ENCODE data around the gene DLG2.

Gene DLG2

DNA sequence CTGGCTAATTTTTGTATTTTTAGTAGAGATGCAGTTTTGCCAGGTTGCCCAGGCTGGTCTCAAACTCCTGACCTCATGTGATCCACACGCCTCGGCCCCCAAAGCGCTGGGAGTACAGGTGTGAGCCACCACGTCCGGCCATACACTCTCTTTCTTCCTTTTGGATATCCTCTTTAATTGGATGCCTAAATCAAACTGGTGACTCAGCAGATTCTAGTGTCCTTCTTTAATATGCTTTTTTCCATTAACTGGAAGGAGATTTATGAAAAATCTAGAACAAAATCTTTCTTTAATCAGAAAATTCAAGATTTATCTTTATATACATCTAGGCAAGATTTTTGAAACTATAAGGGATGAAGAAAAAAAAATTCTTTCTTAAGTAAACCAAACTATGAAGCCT is 1371.7 kb downstream of the DLG2 start:
- DNase-seq (ENCODE audit: low read depth), result no peak

DNA sequence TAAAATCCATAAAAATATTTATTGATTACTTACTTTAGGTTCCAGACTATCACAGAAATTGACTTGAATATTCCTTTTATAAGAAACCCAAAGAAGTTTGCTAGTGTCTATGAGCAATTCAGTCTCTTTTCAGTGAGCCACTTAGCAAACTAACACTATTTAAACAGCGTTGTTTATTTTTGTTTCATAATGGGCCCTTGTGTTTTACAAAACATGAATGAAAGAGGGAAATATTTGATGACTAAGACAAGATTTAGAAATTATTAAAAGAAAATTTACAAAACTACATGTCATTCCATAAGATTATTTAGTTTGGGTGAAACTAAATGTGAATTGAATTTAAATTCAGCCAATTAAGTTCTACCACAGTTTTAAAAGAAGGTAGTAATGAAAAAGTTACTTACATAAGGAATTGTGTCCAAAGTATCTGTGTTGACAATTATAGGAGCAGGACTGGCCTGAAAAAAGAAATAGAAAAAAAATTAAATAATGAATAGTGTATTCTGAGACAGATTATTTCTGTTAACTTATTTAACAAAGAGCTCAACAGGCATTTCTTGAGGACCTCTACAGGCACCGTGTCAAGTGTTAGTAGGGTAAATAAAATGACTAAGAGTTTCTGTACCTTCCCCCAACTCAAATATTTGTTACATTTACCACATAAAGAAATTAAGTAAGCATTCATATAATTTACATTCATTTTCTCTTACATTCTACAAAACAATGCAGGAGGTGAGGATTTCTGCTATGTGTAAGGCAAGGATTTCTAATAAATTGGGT is 1376.1 kb downstream of the DLG2 start:
- DNase-seq (ENCODE audit: low read depth), result no peak

DNA sequence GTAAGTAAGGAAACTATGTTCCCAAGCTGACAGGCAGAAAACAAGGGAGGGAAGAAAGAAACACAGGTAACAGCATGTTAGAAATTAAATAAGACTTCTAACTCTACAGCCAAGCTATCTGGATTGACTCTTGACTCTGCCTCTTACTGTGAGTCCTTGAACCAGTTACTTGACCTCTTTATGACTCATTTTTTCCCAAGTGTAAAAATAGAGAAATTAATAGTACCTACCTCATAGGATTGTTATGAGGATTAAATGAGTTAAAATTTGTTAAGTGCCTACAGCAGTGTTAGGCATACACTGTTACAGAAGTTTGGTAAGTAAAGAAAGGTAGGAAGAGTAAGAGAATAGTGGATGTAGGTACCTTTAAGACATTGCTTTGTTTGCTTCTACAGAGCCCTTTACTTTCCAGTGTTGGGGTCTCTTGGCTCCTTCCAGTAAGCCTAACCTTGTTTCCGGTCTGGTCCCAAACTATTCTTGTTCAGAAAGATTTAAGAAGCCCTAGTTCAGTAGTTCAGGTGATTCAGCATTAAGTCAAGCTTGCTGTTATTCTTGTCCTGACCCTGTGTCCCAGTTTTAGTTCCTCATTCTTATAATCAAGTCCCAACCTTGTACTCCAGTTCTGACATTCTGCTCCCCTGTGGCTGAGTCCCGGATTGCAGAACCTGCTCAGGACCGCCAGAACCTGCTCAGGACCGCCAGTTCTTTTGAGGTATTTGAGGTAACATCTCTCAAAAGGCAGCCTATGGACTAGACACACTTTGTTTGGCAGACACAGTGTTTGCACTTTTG is 1377.6 kb downstream of the DLG2 start:
- no peak for DNase-seq (ENCODE audit: low read depth)

DNA sequence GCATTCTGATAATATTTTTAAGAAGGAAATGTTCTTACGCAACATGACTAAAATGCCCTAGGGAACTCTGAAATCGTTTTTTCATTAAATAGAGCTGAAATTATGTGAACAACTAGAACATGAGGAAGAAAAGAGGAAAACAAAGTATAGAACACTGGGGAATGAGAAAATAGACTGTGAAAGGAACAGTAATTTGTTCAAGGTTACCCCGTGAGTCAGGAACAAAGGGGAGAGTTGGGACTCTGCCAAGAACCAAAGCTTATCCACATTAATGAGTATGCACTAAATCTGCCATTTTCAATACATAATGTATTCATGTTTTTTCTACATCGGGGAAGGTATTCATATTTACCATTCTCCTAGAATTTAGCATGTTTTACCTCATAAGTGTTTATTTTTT is 1379.2 kb downstream of the DLG2 start:
- DNase-seq (ENCODE audit: low read depth), result no peak

DNA sequence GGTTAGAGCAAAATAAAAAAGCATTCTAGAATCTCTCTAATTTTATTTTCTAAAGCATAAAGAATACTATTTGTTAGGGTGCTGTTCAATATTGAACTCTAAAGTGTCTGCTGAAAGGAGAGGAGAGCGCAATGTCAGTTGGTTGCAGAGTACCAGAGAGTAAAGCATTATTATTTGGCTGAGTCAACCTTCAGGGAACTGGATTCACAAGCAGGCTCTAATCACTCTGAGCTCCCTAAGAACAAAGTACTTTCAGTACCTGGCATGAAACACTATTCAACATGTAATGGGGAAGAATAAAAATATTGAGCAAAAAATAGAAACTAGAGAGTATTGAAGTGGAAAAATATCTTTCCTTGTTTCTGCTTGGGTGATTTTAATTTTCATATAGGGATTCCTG is 1380.0 kb downstream of the DLG2 start:
- no peak for DNase-seq (ENCODE audit: low read depth)

DNA sequence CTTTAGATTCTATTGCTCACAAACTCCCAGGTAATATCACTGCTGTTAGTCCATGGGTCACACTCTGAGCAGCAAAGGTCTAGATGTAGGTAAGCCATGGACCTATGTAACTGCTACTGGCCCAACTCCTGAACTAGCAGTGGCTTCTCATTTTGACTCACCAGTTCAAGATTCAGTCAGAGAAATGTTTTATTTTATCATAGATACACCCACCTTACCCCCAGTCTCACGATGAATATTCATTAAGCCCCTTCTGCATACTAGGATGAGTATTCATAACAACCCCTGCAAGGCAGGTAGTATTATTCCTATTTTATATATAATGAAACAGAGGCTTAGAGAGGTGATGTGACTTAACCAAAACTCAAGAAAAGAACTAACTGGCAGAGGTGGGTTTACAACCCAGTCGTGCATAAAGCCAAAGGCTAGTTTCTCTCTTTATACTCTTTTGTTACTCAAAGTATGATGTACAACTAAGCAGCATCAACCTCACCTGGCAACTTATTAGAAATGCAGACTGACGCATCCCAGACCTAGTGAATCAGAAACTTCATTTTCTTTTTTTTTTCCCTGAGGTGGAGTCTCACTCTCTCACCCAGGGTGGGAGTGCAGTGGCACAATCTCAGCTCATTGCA is 1383.4 kb downstream of the DLG2 start:
- no peak for DNase-seq (ENCODE audit: low read depth)

DNA sequence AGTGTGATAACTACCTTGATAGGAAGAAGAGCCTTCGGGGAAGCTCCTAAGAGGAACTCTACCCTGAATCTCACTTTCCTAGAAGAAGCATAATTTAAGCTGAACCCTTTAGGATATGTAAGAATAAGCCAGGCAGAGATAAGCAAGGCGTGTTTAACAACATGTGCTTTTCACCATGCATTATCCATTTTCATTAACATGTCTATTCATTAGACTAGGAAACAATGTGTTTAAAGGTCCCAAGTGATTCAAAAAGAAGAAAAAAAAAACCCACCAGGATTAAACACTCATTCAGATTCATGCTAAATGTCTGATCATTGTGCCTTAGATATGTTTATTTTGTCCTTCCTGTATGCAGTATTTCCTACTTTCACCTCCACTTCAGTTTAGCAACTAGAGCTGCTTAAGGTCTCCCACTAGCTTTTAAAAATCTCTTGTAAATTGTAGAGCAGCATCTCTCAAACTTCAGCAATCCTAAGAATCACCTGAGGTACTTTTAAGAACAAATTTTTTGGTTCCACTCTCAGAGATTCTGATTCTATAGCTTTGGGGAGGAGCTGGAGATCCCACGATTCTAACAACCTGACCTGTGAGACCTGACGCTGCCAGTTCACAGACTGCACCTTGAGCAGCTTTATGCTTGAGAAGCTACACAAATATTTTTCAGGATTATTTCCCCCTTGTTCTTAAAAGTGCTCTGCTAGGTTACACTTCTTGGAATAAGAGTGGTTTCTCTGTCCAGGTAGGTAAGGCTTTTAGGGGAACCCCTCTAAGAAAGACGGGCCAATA is 1385.6 kb downstream of the DLG2 start:
- no peak for DNase-seq (ENCODE audit: low read depth)

DNA sequence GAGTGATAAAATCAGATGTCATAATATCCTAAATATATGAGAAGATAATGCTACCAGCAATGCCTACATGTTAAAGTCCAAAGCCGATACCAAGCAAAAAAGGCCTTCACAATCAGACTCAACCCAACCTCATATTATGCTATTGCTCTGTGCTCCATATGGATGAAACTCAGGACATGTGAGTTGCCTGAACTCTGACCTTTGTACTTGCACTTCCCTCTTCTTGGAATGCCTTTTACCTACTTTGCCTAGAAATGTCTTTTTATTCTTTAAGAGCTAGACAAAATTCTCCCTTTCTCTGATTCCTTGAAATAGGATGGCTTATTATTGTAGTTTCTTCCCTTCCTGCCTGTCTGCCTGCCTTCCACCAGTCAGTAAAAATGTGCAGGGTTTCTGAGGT is 1386.3 kb downstream of the DLG2 start:
- no peak for DNase-seq (ENCODE audit: low read depth)

DNA sequence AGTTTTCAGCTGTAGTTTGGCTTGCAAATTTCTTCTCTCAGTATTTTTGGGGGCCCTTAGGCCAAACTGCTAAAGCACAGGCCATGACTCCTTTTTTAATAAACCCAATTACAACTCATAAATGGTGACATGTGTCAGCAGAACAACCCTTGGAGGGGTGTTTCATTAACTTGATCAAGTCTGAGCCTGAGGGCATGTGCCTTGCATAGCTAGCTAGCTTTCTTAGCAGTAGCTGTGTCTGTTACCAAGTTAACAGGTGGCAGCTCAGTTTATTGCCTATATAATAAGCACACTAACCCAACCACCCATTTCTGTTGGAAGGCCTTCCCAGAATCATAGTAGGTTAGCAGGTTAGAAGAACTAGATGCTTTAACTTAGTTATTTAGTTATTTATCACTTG is 1390.7 kb downstream of the DLG2 start:
- DNase-seq (ENCODE audit: low read depth), result no peak

DNA sequence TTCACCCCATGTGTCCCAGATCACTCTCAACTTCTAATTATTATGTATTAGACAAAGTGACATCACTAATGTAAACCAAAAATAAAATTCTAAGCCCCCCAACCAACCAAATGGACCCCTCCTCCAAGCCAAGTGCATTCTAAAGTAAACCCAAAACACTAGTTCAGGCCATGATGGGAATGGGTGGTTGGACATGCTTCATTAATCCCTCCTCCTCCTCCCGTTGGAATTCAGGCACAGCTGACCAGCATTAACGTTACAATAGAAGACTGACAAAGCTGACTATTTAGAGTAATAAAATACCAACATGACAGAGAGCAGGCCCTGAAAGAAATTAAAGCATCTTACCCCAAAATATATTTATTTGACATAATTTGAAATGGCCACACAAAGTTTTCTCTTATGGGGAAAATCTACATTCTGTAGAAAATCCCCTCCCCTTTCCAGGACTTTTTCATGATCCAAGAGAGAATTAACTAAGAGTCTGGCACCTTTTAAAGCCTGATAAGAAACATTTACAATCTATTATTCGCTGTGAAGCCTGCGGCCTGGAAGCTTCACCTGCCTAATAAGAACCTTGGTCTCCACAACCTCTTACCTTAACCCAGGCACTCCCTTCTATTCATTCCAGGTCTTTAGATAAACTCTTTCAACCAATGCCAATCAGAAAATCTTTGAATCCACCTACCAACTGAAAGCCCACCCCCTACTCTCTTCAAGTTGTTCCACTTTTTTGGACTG is 1392.5 kb downstream of the DLG2 start:
- no peak for DNase-seq (ENCODE audit: low read depth)

DNA sequence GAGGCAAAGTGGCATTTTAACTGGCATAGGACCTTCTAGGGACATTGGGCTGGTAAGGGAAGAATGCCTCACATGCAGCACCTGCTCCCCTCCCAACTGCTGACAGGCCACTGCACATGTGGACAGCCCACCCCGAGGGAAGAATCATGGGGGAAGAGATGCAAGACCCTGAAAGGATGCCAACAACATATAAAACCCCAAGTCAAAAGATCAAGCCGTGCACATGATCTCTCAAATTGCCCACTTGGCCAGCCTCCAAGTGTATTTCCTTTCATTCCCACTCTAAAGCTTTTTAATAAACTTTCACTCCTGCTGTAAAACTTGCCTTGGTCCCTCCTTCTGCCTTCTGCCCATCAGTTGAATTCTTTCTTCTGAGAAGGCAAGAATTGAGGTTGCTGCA is 1393.1 kb downstream of the DLG2 start:
- DNase-seq (ENCODE audit: low read depth), result no peak

DNA sequence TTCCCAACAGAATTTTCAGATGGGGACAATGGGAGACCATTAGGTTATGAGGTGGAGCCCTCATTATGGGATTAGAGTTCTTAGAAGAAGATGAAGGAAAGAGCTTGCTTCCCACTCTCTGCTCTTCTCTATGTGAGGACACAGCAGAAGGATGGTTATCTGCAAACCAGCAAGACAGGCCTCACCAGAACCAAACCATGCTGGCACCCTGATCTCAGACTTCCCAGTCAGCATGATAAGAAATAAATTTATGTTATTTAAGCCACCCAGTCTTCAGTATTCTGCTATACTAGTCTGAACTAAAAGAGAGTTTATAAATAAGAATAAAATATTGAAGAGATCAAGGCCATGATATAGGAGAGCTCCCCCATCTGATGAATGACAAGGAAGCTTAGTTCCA is 1394.6 kb downstream of the DLG2 start:
- no peak for DNase-seq (ENCODE audit: low read depth)

DNA sequence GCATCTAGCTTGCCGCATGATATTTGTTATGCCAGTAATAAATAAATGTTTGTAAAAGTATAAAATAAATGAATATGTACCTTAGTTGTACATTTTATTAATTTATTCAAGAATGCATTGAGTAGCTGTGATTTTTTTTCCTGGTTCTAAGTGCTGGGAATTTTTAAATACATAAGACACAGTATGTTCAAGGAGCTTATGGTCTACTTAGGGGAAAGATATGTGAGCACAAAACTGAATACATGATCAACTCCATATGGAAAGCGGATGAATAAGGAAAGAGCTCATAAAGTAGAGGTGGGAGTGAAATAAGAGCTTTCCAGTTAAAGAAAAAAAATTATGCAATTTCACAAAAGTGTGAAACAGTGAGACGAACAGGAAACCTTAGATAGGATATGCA is 1396.7 kb downstream of the DLG2 start:
- DNase-seq (ENCODE audit: low read depth), result no peak

DNA sequence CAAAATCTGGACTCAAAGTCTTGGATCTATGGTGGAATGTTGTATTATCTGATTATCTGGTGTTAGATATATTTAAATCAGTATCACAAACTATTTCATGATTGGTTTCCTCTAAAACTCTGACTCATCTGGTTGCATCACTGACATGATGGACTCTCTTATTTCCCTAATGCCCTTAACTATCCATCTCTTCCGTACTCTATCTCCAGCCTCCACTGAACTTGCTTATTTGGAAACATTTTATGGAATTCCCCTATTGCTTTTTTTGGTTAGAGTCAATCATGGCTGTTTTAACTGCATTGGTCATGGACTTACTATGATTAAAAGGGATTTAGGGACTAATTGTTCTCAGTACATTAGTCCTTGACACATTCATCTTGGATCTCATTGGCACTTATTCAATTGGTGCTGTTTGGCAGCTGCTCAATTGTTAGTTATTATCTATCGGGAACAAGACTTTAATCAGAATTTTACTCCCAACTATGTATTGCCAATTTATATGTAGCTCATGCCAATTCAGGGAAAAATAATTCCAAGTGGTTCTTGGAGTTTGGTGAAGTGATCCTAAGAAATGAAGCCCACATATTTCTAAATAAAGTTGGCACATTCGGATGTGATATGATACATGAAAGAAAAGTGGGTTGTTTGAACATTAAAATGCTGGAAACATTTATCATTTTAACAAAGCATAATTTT is 1399.0 kb downstream of the DLG2 start:
- DNase-seq (ENCODE audit: low read depth), result no peak

DNA sequence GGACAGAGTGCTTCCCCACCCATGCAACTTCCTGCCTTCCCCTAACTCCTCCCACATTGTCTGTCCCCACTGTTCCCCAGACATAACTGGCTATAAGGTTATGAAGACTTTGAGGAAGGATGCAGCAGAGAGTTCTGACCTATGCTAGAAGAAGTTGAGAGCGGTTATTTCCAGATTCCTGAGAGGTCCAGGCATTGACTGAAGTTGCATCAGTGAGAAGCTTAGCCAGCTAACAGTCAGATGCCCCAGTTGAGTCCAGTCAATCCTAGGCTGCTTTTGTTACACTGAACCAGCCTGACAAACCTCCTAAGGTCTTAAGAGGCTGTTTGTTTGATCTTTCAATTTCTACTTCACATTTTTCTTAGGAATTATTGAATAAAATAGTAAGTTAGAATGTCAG is 1403.1 kb downstream of the DLG2 start:
- DNase-seq (ENCODE audit: low read depth), result no peak

DNA sequence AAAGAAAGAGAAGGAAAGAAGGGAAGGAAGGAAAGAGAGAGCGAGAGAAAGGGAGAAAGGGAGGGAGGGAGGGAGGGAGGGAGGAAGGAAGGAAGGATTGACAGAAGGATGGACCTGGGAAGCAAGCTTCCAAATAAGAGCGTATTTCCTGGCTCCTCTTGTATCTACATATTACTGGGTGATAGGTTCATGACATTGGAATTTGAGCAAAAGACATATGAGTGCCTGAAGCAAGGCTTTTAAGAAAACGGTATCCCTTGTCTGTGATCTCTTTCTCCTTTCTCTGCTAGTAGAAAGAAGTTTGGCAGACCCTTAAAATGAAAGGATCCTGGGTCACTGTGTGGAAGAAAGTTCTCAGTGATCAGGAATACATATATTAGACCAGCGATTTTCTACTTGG is 1408.8 kb downstream of the DLG2 start:
- DNase-seq (ENCODE audit: low read depth), result no peak

DNA sequence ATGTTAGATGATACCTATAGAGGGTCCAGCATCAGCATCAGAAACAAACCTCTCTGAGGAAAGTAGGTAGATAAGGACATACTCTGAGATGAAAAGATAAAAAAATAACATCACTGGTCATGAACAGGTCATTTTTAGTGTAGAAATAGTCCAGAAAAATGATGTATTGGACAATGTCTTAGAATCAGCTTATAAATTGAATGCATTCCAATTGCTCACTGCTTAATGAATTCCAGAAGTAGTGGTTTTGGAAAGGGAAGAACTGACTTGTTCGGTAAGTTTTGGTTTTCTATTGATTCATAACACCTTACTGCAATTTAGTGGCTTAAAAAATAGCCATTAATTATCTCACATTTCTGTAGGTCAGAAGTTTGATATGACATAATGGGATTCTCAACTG is 1411.5 kb downstream of the DLG2 start:
- DNase-seq (ENCODE audit: low read depth), result no peak

DNA sequence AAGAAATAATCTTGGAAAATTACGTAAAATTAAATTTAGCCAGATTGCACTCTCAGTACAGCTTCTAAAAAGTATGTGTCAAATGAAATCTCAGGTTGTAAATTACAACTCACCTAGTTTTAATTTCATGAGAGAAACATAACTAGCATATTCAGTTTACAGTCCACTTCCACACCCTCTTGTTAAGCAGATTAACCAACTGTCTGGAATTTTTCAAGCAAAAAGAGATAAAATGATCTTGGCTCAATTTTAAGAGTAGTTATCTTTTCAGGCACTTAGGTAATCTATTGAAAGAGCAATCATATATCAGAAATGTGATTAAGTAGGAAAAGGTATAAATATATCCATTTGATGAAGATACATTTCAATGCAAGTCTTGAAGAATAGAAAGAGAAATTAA is 1412.6 kb downstream of the DLG2 start:
- no peak for DNase-seq (ENCODE audit: low read depth)

DNA sequence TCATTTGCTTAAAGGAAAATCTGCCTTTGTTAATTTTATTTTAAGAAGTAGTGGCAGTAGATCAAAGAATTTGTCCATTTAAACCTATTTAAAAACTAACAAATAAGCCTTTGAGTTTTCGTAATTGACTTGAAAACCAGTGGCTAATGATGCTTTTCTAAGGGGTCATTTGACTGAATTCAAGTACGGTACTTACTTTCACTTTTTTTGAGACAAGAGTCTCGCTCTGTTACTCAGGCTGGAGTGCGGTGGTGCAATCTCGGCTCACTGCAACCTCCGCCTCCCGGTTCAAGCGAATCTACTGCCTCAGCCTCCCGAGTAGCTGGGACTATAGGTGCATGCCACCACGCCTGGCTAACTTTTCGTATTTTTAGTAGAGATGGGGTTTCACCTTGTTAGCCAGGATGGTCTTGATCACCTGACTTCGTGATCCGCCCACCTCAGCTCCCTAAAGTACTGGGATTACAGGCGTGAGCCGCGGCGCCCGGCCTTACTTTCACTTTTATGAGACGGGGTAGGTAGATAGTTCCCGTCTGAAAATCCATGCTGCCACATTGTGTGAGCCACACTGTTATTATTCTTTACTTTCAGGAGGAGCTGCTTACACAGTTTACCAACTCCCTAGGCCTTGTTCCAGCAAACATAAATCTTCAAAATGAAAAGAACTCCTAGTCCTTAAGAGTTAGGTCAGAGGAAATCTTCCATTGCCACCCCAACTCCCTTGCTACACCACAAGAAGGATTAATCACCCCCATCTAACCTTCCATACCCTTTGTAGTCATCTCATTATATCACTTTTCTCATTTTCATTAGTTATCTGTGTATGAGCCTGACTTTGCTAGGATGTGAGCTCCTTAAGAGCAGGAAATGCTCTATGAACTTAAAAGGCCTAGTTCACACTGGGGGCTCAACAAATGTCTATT is 1414.4 kb downstream of the DLG2 start:
- no peak for DNase-seq (ENCODE audit: low read depth)

DNA sequence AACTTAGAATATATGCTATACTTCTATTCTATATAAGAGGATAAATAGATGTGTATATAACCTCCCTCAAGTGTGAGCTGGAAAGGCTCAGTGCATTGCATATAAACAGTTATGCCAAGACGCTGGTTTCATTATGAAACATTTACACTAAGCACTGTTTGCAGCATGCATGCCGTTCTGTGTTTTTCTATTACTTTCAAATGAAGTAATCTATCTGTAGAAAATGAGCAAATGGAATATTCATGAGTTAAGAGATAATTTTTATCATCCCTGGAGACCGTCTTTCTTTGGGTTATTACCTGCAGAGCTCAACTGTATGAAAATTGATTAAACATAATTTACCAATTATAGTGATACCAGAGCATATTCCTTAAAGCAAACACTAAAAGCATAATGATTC is 1415.2 kb downstream of the DLG2 start:
- DNase-seq (ENCODE audit: low read depth), result no peak

All from stimulated activated CD4-positive, alpha-beta T cell treated with anti-CD3 and anti-CD28 coated beads, Interleukin-2, amount 100 ng/mL, for 4 hours (primary cell).